NCI-H2081 treated with DMSO at 0.1 percent for 48 hours (cell line): ENCODE measurements around the gene SLC24A4.

ENCODE experiments used
- DNase-seq: peaks from one replicate; lab custom pipeline; 2025; lab: John Stamatoyannopoulos, UW

SLC24A4 gene

DNA sequence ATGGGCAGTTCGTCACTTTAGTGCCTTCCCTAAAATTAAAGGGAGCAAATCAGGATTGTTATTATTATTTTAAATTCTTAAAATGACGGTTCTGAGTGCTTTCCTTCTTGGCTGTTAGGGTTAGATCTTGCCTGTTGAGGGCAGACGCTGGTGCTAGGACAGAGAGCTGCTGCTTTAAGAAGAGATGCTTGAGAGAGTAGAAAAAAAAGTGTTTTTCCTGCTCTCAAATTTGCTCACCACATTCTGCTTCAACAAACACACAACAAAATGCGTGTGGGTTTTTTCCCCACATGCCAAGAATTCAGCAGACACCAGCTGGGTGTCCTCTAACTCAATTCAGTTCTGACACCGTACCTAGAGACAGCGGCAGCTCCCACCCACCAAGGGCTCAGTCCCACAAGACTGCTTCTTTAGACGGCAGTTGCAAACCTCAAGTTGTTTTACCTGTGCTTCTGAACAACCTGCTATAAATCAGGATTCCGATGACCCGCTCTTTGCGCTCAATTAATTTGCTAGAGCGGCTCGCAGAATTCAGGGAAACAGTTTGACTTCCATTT lies 114.8 kb downstream of the SLC24A4 start:
- DNase-seq: no peak

DNA sequence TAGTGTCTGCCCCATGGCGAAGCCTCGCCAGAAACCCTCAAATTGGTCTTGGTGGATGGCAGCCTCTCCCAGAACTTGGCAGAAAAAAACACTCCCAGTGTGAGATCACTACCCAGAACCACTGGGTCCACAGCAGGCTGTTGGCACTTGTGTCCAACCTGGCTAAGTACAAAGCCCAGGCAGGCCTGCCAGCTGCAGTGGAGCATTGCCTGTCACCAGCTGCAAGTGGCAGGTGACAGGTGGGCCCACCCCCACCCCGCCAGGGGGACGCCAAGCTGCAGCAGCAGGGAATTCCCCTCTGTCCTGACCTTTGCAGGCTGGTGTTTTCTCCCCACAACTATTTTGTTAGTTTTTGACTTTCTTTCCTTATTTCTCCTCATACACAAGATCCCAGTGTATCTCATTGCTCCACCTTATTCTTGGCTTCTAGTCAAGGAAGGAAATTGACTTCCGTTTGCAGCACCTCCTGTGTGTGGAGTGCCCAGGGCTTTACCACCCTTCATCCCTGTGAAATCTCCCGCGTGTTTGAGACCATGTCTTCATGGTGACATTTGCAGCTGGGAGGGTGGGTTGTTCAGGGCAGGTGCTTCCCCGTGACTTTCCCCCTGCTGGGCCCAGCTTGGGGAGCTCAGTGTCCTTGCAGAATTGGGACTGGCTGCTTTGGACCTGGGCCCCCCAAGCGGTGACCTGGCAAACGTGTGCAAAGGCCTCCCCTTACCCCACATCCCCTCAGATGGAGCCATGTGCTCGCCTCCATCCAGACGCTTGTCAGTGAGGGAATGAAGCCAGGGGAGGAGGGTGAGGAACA lies 116.8 kb downstream of the SLC24A4 start:
- DNase-seq: peak; percentile 73

DNA sequence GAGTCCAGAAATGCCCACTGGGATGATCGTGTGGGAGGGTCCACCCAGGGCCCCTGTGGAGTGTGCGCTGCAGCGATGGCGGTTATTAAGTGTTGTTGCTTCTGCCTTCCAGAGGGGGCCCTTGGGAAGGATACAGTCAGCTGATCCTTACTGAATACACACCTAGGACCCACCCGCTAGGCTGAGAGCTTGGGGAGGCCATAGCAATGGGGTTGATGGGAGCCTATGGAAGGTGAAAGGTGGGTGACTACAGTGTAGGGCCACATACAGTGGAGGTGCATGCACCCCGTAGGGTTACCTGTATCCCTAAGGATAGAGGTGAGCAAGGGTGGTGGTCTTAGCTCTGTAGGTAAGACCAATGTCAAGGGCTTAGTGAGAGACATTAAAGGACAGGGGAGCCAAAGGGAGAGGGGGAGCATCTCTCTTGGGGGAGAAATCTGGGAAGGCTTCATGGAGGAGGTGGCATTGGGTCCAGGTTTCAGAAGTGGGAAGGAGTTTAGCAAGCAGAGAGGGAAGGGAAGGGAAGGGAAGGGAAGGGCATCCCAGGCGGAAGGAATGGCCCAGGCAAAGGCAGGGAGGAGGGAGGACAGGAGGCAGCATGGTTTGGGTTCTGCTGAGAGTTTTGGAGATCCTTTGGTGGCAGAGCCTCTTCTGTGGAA lies 117.5 kb downstream of the SLC24A4 start:
- DNase-seq: no peak

DNA sequence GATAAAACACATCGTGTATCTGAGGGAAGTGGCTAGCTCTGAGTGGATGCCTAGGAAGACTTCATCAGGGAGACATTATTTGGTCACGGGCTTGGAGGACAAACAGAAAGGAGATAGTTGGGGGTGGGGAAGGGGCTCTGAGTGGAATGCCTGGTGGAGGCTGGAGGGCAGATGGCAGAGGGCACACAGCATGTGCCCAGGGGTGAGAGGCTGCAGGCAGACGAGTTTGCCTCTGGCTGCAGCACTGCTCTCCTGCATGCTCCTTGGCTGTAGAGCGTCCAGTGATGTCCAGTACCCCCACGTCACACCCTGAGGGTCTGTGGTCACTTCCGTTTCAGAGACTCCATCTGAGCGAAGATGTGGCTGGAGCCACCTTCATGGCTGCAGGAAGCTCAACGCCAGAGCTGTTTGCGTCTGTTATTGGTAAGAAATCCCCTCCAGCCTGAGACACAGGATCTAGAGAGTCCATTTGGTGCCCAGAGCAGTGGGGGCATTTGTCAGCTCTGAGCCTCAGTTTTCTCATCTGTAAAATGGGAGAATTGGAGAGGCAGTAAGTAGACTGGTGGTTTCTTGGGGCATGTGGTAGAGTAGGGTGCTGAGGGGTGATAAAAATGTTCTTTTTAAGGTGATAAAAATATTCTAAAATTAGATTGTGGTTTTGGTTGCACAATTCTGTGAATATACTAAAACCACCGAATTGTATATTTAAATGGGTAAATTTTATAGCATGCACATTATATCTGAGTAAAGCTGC lies 119.0 kb downstream of the SLC24A4 start:
- DNase-seq: no peak

DNA sequence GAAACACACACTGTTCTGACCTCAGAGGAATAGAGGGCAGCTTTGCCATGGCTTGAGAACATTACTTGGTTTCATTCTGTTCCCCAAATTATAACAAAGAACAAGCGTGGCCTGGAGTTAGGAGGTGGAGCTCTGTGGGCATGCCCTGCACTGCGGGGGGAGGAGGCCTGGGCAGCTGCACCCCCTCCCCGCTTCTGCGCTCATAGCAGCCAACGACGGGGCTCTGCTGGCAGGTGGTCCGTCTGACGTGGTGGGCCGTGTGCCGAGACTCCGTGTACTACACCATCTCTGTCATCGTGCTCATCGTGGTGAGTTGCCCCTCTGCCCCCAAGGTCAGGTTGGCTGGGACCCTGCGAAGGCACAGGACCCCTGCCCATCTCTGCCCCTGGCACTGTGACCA lies 120.2 kb downstream of the SLC24A4 start:
- DNase-seq: no peak

DNA sequence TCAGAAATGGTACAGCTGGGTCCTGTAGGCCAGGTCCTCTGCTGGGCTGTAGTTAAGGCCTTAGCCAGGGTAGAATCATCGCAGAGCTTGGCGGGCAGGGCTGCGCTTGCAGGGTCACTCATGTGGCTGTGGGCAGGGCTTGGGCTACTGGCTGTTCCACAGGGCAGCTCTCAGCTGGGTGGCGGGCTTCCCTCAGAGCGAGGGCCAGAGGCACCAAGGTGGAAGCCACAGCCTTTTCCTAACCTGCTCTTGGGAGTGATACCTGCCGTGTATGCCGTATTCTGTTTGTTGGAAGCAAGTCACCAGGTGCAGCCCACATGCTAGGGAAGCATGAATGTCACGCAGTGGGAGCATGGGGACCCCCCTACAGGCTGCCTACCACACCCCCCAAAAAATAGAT lies 120.8 kb downstream of the SLC24A4 start:
- no peak for DNase-seq

DNA sequence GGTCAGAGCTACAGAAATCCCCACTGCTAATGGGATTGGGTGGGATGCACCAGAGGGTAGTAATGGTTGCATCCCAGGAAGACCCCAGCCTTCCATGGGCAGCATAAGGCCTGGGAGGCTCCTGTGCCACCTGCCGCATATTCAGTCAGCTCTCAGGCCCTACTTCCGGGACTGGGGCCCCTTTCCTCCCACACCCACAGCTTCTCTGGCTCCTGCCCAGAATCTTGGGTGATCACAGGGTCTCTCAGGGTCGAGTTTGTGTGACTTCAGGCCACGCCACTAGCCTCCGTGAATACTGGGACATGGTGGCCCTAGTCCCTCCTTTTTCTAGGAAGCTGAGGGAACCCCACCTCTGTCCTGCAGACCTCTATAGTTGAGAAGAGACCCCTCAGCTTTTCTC lies 123.8 kb downstream of the SLC24A4 start:
- no peak for DNase-seq

DNA sequence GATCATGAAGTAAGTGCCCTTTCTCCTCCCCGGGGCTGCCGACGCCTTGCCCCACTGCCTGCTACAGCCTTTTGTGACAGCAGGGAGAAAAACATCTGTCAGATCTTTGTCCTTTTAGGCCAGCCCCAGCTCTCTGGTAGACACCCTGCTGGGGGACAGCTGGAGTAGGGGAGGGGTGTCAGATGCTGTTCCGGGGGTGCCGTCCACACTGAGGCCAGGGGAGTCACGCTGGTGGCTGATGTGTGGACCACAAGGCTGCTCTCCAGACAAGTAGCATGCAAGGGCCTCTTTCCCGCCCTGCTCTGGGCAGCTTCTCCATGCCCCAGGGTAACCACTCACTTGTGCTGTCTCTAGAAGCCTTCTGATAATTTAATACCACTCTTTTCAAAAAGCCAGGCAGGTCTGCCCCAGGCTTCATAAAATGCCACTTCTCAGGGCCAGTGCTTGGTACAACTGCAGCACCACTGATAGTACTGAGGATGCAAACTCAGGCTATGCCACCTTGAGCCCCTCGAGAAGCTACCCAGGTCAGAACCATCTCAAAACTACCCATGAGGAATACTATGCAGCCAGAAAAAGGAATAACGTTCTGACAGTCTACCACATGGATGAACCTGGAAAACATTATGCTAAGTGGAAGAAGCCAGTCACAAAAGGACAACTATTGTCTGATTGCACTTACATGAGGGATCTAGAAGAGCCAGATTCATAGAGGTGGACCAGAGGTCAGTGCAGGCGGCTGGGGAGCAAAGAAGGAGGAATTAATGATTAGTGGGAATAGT lies 124.6 kb downstream of the SLC24A4 start:
- no peak for DNase-seq

DNA sequence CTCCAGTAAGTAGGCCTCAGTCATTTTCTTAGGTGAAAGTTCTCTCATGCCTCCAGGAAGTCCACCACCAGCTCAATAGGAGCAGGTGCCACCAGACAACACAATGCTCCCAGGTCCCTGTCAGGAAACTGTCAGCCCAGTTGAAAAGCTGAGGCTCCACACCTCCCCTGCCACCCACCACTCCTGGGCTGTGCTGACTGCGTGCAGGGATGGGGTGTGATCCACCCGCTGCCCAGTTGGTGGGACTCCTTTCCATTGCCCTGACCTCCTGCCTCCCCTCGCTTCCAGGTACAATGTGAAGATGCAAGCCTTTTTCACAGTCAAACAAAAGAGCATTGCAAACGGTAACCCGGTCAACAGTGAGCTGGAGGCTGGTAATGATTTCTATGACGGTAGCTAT lies 125.8 kb downstream of the SLC24A4 start:
- DNase-seq: no peak

DNA sequence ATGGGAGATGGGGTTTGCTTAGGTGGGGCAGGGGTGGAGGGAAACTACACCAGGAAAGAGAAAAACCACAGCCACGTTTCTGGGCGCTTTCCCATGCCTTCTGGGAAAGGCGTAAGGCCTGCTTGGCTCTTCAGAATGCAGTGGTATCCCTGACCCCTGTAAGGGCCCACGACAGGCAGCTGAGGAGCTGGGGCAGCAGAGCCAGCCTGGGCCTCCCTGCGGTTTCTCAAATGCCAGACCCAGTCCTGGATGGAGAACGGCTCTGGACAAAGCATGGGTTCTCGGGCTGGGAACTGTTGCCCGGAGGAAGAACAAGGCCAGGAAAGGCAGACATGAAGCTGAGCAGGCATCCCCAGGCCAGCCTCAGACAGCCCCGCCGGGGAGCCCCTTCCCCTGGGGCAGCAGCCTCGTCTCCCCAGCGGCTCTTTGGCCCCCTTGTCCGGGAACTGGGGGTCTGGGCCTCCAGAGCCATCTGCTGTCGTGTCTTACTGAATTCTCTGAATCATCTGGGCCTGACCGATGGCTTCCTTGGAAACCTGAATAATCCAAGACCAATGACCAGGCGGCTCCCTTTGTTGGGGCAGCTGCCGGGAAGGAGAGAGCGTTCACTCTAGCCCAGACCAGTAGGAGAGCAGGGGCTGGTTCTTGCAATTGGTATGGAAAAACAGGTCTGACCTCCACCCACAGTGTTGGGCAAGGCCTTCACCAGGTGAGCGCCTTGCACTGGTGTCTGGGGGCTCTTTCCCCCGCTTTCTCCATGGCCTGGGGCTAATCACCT lies 126.6 kb downstream of the SLC24A4 start:
- DNase-seq: no peak

DNA sequence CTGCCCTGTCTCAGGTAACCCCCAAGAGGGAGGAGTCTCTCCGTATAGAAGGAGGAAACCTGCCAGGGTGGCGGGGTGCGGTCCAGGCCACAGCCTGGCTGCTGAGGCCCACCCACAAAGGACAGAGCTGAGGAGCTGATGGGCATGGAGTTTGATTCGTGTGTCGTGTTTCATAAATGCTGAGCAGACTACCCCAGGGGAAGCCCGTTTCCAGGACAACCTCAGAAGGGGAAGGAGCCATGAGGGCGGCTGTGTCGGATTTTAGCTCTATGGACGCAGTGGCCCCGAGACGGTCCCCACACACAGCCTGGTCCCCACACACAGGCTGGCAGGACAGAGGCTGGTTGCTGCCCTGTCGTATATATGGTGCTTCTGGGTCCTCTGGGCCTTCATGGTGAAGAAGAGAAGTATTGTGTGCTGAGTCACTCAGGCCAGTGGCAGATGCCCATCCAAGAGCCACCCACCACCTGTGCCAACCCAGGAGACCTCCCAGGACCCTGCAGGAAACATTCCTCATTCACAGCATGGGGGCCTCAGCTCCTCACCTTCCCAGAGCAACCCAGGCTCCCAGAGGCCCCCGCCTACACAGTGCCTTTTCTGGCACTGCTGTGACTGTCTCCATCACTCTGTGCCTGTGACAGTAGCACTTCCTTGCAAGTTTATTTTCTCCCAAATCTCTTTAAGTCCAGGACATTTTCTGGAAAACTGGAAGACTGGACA lies 127.5 kb downstream of the SLC24A4 start:
- no peak for DNase-seq

DNA sequence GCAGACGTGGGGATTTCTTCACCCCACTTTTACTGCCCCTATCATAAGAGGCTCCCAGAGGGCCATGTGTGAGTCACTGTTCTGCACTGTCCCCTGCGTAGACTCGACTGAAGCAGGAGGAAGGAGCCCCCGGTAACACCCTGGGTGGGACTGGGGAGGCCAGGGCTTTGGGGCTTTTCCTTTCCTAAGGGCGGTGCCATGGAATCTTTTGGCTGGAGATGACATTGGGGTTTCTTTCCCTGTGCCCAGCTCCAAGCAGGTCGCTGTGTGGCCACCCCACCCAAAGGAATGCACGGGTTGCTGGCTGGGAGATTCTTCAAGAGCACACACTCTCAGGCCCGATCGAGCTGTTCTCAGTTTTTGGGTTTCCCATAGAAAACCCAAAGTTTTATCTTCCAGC lies 128.3 kb downstream of the SLC24A4 start:
- no peak for DNase-seq

DNA sequence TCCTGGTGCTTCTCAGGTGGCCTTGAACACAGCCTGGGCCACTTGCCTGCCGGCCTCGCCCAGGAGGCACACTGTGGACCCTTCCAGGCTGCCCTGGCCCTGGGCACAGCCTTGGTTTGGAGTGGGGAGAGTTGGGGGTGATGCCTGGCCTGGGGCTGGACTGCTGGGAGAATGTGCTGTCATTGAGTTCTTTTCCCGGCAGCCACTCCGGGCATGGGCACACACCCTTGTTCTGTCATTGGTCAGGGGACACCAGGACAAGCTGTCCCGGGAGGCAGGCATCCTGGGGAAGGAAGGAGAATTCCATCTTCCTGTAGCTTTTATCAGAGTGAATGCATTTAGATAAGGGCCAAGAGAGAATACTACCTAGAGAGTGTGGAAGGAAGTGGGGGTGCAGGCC lies 128.8 kb downstream of the SLC24A4 start:
- no peak for DNase-seq

DNA sequence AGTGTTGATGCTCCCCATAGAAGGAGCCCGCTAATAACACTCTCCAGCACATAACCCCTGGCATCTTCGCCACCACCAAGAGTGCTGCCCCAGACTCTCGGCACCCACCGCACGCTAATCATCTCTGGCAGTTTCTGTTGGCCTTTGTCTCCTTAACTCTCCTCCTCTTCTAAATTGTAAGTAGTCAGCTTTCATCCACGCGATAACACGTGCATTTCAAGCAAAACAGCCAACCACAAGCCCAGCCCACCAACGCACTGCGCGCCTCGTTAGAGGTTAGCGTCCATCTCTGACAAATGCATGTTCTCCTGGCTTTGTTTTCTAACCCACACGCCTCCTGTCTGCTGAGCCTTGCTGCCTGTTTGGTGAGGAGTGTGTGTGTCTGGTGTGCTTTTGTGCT lies 129.5 kb downstream of the SLC24A4 start:
- no peak for DNase-seq

DNA sequence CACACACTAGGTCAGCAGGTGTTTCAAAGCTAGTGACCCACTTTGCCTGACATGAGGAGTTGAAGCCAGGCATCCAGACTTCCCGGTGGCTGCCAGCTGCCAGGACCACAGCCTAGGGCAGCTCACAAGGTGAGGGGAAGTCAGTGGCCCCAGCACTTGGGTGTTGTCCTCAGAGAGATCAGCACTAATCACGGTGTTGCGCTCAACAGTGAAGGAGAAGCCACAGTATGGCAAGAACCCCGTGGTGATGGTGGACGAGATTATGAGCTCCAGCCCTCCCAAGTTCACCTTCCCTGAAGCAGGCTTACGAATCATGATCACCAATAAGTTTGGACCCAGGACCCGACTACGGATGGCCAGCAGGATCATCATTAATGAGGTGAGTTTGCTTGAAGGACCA lies 130.7 kb downstream of the SLC24A4 start:
- no peak for DNase-seq

DNA sequence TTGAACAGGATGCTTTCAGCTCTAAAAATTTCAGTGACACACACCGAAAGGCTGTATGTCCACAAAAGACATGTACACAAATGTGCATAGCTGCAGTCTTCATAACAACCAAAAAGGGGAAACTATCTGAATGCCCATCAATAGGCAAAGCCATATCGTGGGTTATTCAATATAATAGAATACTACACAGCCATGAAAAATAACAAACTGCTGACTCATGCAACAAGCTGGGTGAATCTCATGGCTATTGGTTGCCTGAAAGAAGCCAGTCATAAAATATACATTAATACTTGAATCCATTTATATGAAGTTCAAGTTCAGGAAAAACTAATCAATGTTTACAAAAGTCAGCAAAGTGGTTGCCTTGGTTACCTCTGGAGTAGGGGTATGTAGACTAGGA lies 132.3 kb downstream of the SLC24A4 start:
- DNase-seq: no peak

DNA sequence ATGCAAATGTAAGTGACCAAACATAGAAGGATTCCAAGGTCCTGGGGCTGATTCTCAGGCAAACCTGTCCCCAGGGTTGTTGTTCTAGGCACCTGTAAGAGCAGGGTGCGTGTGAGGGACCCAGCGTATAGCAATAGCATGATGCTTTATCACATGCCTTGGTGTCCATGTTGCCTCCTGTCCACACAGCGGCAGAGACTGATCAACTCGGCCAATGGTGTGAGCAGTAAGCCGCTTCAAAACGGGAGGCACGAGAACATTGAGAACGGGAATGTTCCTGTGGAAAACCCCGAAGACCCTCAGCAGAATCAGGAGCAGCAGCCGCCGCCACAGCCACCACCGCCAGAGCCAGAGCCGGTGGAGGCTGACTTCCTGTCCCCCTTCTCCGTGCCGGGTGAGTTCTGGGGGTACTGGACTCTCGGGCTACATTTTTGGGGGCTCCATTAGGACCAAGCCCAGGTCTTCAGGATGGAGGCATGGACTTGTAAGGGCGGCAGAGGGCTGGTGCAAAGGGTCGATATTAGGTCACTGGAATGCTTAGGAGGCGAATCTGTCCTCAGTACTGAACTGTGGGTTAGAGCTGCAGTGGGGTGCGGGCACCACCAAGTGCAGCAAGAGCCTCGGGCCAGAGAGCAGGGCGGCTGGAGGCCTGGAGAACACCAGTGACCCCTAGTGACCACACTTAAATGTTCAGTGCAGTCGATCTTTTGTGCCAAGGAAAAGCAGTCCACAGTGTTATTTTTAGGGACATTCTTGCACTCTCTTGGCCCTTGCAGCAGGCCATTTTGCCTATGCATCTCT lies 133.4 kb downstream of the SLC24A4 start:
- DNase-seq: no peak

DNA sequence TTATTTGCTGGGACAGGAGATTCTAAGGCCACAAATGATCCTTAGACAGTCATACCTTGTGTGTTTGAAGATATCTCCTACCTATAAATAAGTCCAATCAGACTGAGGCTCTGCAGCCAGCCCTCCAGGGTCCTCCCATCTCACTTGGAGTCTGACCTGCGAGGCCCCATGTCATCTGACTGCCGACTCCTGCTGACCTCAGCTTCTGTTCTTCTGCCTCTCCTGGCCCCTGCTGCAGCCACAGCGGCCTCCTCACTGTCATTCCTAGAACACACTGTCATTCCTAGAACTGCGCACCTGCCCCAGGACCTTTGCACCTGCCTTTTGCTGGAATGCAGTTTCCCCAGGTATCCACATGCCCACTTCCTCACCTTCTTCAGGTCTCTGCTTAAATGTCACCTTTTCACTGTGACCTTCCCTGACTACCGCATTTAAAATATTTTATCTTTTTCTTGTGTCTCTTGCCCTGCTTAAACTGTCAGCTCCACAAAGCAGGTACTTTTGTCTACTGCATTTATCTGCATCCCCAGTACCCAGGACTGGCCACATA lies 134.1 kb downstream of the SLC24A4 start:
- no peak for DNase-seq
